Globus pallidus (tissue), 1 donor: ENCODE measurements around the gene METTL21A.
"Not testable (repeated sequence)": the region's sequence is repeated elsewhere in the genome, so short reads cannot be mapped to it uniquely, and the experiment has no call there.

ENCODE experiments used
- DNase-seq: peaks from one replicate; pipeline ENCODE4 v3.0.0-alpha.2; 2015; ENCODE audit warnings: low spot score

The METTL21A gene

DNA sequence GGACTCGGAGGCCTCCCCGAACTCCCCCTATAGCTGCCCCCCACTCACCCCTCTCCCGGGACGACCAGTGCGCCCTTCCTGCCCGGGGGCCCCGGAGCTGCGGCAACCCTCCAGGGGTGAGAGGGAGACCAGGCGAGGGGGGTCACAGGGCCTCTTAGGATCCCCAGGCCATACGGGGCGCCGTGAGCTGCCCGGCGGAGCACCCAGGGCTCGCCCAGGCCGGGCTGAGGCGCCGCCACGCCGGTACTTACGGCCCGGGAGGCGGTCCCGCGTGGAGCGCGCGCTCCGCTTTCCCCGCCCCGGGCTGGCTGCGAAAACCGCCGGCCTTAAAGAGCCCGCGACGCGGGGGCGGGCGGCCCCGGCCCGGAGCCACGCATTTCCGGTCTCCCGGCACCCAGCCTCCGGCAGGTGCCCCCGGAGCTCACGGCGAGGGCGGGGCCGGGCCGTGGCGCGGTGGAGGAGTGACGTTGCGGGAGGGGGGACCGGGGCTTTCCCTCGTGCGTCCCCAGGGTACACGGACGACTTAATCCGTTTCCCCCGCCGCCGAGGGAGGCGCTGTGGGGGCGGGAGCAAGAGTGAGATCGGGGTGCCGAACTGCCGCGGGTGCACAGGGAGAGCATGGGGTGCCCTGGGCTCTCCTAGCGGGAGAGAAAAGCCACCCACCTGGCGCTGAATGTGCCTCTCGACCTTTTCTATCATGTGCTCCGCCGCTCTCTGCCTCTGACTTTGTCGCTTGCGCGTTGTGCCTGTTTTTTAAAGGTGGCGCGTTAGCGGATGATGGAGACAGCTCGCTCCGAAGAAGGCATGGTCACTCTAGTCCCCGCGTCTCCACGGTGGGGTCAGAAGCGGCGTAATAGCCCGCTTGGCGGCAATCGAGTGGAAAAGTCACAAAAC, at the start of gene METTL21A:
Gene METTL21A, minus strand, starts transcription at position 381 of the 894 bp plus-strand sequence. CDS start 1,019 bp downstream, outside the sequence.
- DNase-seq = peak; percentile 87

DNA sequence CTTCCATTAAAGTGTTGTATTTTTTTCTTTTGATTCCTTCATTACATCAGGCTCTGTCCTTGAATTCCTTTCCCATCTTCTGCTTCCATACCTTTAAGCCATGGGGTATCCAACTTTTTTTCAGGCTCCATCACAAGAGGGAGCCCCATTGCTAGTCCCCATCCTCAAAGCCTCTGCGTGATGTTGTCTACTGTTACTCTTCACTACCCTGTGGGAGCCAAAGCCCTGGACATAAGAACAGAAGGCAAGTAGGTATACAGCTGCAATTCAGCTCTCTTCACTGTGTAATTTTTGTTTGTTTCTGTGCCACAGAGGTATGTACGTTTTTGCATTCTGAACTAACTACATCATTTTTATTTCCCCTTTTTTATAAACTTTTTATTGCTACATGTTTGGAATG, 49.6 kb upstream of the METTL21A start:
- DNase-seq = no peak

DNA sequence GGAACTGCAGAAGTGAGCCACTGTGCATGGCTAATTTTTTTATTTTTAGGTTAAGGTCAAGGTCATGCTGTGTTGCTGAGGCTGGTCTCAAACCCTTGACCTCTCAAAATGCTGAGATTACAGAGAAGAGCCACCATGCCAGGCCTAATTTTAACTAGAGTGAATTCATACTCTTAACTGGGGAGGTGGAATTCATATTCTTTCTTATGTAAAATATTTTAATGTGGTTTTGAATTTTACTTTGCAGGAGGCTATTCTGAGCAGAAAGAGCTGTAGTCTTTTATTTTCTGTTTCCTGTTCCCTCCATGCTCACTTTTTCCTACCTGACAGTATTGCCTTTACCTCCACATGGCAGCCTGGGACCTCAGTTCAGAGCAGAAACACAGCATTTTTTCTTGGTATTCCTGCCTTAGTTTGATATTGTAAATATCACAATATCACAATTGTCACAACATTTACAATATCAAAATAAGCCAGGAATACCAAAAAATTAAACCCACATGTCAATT, 49.1 kb upstream of the METTL21A start:
- DNase-seq = no peak

DNA sequence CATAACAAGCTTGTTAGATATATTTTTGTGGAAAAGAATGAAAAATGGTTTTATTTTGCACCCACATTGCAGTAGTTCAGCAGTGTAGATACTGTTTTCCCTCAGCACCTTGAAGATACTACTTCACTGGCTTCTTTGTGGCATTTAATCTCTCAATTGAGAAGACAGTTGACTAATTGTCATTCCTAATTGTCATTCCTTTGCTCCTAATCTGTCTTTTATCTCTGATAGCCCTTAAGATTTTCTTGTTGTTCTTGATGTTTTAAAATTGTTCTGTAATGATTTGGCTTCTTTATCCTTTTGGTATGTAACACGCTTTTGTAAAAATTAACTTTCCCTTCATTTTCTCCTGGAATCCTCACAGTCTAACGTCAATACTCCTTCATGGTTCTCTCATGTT, 48.2 kb upstream of the METTL21A start:
- DNase-seq = no peak

DNA sequence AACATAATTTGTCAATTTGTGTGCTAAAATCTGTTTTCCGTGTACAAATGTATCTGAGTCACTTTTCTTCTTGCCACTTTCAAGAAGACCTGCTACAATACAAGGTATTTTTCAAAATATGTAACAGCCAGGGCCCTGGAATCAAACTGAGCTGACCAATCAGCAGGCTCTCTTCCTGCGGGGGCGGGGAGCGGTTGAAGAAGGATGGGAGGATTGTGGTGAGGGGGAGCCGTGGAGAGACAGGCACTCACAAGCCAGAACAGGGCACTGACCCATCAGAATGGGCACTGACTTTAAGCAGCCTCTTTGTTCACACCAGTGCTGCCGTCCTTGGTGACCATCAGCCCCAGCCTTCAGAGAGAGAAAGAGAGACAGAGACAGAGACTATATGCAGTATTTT, 45.7 kb upstream of the METTL21A start:
- no peak for DNase-seq

DNA sequence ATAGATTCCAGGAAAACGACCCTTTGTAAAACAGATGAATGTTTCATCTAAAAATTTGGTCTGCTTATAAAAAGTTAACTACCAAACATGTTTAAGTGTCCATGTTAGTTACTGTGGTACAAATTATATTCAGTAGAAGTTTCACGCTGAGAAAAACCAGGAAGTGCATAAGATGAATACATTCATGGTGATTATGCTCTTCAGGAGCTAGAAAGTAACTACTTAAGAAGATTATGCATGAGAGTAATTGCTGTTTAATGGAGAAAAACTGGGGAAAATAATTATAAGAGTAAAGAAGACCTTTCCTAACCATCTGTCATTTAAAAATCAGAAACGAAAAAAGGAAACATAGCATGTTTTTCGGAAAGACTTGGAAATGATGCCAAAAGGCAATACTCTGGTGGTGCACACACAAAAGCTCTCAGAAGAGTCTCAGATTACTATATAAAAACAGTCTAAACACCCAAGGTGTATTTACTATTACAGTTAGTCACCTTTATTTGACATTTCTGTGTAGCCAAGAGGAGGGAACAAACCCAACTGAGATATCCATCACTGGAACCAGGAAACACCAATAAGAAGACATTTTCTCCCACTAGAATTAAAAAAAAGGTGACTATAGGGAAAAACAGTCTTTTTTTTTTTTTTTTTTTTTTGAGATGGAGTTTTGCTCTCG, 38.8 kb upstream of the METTL21A start:
- DNase-seq = no peak

DNA sequence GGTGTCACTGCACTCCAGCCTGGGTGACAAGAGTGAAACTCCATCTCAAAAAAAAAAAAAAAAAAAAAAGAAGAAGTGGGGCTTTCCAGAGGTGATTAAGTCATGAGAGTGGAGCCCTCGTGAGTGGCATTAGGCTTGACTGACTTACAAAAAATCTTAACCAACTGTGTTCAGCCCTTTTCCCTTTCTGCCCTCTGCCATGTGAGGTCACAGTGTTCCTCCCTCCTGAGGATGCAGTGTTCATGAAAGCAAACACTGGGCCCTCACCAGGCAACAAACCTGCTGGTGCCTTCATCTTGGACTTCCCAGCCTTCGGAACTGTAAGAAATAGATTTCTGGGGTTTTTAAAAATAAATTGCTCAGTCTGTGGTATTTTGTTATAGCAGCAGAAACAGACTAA, 37.0 kb upstream of the METTL21A start:
- DNase-seq = no peak

DNA sequence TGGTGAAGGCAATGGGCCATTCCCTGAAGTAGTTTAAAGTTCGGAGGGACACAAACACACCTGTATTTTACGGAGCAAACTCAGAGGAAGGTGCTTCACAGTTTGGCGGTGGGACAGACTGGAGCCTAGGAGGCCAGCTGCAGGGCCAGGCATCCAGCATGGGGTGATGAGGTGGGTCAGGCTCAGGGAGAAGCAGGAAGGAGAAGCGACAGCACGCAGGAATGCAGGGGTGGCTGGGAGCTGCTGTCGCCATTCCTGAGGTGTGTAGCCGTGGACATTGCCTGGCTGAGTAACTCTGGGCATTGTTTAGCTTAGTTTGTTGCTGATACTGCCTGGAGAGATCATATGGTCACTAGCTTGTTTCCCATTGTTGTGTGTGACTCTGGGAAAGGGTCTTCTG, 35.8 kb upstream of the METTL21A start:
- DNase-seq = no peak

DNA sequence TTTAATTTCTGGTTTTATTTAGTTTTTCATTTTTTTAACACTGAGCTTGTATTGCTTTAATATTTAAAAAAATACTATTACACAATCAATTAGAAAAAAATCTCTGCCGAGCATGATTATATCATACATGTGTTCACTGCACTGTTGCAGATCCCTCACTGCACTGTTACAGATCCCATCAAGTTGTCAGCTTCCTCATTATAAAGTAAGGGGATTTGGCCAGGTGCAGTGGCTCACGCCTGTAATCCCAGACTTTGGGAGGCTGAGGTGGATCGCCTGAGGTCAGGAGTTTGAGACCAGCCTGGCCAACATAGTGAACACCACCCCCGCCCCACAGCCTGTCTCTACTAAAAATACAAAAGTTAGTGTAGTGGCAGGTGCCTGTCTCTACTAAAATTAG, 33.0 kb upstream of the METTL21A start:
- DNase-seq = no peak

DNA sequence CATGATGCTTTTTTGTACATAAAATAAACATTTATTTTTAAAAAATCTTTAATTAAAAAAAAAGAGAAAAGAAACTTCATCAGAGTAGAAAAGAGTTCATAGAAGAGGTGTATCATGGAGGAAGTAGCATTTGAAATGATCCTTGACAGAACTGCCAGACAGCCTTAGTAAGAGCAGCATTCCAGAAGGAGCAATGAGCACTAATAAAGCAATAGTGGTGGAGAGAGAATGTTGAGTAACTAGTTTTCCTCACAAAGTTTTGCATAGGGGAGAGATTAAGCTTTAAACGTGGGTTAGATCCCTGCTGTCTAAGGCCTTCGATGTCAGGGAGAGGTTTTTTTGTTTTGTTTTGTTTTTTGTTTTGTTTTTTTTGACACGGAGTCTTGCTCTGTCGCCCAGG, 29.8 kb upstream of the METTL21A start:
- no peak for DNase-seq

DNA sequence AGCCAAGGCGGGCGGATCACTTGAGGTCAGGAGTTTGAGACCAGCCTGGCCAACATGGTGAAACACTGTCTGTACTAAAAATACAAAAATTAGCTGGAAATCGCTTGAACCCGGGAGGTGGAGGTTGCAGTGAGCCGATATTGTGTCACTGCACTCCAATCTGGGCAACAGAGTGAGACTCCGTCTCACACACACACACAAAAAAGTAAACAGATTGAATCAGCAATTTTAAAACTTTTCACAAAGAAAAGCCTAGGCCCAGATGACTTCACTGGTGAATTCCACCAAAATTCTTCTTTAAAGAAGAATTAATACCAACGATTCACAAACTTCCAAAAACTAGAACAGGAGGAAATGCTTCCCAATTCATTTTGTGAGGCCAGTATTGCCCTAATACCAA, 21.4 kb upstream of the METTL21A start:
- not testable (repeated sequence) for DNase-seq

DNA sequence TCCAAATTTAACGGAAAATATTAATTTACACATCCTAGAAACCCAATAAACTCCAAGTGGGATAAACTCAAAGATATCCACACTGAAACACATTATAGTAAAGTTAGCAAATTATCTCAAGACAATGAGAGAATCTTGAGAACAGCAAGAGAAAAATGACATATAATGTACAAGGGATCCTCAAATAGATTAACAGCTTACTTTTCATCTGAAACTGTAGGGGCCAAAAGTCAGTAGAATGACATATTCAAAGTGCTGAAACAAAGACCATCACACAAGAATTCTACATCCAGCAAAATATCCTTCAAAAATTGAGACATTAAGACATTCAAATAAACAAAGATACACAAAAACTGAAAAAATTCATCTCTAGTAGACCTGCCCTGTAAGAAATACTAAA, 18.7 kb upstream of the METTL21A start:
- no peak for DNase-seq

DNA sequence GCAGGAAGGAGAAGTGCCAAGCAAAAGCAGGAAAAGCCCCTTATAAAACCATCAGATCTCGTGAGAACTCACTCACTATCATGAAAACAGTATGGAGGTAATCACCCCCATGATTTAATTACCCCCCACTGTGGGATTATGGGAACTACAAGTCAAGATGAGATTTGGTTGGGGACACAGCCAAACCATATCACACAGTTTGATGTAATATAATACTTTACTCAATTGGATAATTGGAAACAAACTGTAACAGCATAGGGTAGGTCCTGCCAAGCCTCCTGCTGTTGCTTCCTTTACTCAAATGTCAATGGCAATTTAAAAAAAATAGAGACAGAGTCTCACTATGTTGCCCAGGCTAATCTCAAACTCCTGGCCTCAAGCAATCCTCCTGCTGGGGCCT, 15.5 kb upstream of the METTL21A start:
- DNase-seq = no peak

DNA sequence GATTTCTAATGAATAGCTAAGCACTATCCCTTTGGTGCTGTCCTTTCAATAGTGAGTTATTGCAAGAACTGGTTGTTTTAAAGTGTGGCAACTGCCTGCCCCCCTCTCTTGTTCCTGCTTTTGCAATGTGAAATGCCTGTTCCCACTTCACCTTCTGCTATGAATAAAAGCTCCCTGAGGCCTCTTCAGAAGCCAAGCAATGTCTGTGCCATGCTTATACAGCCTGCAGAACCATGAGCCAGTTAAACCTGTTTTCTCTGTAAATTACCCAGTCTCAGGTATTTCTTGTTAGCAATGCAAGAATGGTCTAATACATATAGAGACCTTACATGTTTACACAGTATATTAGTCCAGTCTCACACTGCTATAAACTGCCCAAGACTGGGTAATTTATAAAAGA, 15.0 kb upstream of the METTL21A start:
- no peak for DNase-seq

DNA sequence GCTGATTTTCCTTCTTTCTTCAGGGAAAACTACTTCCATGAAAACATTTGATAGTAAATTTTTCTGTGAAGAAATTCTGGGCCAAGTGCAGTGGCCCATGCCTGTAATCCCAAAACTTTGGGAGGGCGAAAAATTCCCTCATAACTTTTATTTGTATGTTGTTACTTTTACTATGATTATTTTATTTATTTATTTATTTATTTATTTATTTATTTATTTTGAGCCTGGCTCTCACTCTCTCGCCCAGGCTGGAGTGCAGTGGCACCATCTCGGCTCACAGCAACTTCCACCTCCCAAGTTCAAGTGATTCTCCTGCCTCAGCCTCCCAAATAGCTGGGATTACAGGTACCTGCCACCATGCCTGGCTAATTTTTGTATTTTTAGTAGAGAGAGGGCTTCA, 14.1 kb upstream of the METTL21A start:
- DNase-seq = not testable (repeated sequence)

DNA sequence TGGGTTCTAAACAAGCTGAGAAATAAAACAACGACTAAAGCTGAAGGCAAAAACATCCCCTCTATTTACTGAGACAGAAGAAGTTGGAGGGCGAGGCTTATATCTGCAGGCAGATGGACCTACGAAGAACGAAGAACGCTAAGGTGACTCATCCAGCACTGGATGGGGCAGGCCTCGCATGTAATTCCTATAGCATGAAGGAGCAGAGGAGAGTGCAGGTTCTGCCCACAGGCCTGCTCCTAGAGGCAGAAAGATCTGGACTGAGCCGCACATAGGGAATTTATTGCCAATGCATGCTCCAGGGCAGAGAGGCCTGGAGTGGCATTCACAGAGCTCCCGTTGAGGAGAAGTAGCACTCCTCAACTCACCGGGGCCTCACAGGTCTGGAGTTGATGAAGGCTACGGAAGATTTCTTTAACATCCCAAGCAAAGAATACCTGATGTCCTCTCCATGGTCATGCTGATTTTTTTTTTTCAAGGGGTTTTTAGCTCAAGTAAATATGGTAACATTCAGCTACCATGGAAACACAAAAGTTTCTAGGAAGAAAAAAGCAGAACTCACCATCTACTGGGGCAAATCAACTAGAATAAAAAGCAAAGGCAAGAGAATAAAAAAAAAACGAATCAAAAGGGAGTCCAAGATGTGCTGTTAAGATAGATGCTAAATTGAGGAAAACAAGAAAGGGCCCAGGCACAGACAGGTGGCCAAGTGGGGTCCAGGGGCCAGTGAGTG, 10.4 kb upstream of the METTL21A start:
- no peak for DNase-seq

DNA sequence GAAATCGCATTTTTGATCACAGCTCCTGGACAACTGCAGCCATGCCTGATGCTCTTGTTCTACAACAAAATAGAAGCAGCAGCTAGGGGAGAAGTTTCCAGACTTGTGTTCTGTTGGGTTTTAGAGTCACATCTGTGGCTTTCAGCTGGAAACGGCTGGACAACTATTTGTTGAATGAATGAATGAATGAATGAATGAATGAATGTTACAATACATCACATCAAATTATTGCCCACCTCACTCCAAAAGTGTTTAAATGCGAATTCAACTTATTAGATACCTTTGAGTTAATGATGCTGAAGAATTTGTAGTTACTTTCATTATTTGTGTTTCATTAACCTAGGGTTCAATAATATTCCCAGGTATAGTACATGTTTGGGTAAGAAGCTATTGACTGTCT, 8.5 kb upstream of the METTL21A start:
- no peak for DNase-seq

DNA sequence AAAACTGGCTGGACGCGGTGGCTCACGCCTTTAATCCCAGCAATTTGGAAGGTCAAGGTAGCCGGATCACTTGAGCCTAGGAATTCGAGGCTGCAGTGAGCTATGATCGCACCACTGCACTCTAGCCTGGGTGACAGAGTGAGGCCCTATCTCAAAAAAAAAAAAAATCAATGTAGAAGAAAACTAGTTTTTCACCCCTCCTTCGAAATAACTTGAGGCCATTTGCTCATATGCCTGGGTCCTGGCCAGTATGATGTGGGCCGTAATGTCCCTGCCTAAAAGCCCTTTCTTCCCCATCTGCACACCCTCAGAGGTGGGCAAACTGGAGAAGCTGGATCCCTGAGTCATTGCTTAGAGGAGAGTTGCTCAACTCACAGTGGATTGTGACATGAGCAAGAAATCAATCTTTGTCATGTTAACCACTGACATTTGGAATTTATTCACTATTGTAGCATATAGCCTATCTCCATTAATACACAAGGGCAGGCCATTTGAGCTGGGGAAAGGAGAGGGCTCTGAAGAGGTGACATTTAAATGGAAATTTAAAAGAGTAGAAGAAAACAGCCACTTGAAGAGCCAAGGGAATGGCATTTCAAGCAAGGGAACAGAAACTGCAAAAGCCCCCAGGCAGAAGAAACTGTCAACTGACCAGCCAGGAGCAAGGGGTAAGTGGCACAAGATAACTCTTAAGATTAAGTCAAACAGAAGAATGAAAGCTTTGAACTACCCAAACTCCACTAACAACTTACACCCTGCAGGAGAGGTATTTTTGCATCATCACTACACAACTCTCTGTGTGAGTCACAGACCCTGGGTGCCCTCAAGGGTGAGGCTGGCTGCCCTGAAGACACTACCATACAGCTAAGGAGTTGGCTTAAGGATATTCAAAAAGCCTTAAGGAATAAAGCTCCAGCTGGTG, 7.6 kb upstream of the METTL21A start:
- DNase-seq = no peak

DNA sequence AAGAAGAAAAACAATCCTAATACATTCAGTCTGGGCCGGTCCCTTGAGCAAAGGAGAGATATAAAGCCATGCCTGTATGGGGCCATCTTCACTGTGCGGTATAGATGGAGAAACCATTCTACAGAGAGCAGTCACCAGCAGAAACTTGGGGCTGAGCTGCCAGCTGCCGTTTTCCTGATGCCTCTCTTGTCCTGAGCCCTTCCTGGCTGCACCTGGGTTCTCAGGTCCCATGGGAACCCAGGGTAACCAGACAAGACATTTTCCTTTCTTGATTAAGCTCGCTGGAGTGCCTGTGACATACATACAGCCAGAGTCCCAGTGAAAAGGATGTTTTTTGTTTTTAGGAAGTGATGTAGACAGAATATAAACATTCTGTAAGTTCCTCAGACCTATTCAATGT, 5.3 kb upstream of the METTL21A start:
- DNase-seq = no peak

DNA sequence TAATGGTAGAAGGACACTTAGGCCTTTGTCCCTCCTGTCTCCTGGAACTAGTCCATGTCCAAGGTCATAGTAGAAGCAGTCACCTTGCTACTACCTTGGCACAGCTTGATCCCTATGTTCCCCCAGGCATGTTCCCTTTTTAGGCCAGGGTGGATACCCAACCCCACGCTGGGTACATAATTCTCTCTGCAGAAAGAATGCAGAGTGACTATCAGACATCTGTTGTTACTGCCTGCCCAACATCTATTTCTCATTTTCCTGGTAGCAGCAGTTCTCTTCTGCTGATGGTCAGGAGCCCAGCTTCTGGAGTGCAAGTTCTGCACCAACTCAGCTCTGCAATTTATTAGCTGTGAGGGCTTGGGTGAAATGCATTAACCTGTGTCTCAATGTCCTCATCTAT, 4.4 kb upstream of the METTL21A start:
- no peak for DNase-seq

DNA sequence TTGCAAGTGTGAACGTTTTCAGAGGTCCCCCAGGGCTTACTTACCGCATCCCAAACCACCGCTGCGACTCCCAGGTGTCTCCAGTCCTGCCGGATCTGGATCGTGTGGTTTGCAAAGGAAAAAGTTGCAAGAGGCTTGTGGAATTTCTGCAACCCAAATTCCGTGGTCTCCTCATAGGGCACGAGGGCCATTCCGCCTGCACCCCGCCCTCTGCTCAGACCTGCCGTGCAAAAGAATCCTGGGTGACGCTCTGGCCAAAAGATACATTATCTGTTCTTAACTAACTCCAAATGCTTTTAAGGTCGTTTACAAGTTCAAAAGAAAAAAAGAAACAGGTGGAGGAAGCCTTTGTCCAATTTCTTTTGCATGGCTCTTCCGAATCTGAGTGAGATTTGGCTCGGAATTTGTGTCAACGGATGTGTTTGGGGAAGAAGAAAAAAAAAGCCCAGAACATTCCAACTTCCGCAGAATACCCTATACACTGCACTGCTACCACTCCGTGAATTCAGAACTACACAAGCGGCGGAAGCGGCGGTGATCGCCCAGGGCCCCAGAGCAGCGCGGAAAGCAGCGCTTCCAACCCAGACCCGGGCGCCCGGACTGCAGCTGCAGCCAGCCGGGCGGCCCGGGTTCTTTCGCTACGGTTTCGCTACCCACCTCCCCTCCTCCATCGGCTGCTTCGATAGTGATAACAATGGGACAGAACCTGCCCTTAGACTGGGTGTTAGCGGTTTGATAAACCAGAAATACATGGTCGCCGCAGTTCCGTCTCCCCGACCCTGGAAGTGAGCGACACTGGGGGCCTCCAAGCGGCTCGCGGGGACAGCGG, 795 bp downstream of the METTL21A start:
- peak; percentile 70 for DNase-seq
